ENCODE results near the gene FBLN1. TPM values are rescaled to one million over a fixed set of nuclear protein-coding genes. Genes with fewer than 3 reads are reported as not detected.
"Not testable (repeated sequence)": the region's sequence is repeated elsewhere in the genome, so short reads cannot be mapped to it uniquely, and the experiment has no call there.

The FBLN1 gene
- total RNA-seq, 1 donor, result 256 TPM

- no peak overlapping the region for H3K4me3 ChIP-seq (ENCODE audit: low read depth, low read length)
- TF ChIP-seq CTCF (IDR thresholded peaks at IDR 0.05; ENCODE audit: insufficient read depth, low read depth, low read length), result no peak
- DNase-seq (ENCODE audit: low read depth), result no peak
Observed at GRCh38 chr22:45586651-45587405, 84.1 kb downstream of the FBLN1 start.

- TF ChIP-seq CTCF (IDR thresholded peaks at IDR 0.05; ENCODE audit: insufficient read depth, low read depth, low read length), result no peak
- no peak overlapping the region for H3K4me3 ChIP-seq (ENCODE audit: low read depth, low read length)
- no peak for DNase-seq (ENCODE audit: low read depth)
Observed at GRCh38 chr22:45587638-45588505, 85.2 kb downstream of the FBLN1 start.

GRCh38 chr22:45589556-45589955 lies 86.9 kb downstream of the FBLN1 start:
- no peak for DNase-seq (ENCODE audit: low read depth)
- no peak for TF ChIP-seq CTCF (IDR thresholded peaks at IDR 0.05; ENCODE audit: insufficient read depth, low read depth, low read length)
- H3K4me3 ChIP-seq (ENCODE audit: low read depth, low read length), result no peak overlapping the region

GRCh38 chr22:45590262-45590661 lies 87.6 kb downstream of the FBLN1 start:
- no peak for TF ChIP-seq CTCF (IDR thresholded peaks at IDR 0.05; ENCODE audit: insufficient read depth, low read depth, low read length)
- DNase-seq (ENCODE audit: low read depth), result no peak
- no peak overlapping the region for H3K4me3 ChIP-seq (ENCODE audit: low read depth, low read length)

- not testable (repeated sequence) for H3K4me3 ChIP-seq (ENCODE audit: low read depth, low read length); DNase-seq (ENCODE audit: low read depth)
Observed at GRCh38 chr22:45591633-45592213, 89.0 kb downstream of the FBLN1 start.

GRCh38 chr22:45594123-45594941 lies 91.6 kb downstream of the FBLN1 start:
- TF ChIP-seq CTCF (IDR thresholded peaks at IDR 0.05; ENCODE audit: insufficient read depth, low read depth, low read length), result no peak
- no peak overlapping the region for H3K4me3 ChIP-seq (ENCODE audit: low read depth, low read length)
- no peak for DNase-seq (ENCODE audit: low read depth)

Measured in fibroblast of villous mesenchyme (primary cell).